Stimulated activated CD8-positive, alpha-beta memory T cell treated with anti-CD3 and anti-CD28 coated beads, Interleukin-15, amount 100 ng/mL, for 4 hours (primary cell): Measurements from ENCODE around the gene RPP40.

Experiments
- DNase-seq, 2 donors: peaks; one replicate each; pipeline ENCODE4 v3.0.0-alpha.2; 2020; ENCODE audit warnings: low read depth in 2 of 2

The RPP40 gene

DNA sequence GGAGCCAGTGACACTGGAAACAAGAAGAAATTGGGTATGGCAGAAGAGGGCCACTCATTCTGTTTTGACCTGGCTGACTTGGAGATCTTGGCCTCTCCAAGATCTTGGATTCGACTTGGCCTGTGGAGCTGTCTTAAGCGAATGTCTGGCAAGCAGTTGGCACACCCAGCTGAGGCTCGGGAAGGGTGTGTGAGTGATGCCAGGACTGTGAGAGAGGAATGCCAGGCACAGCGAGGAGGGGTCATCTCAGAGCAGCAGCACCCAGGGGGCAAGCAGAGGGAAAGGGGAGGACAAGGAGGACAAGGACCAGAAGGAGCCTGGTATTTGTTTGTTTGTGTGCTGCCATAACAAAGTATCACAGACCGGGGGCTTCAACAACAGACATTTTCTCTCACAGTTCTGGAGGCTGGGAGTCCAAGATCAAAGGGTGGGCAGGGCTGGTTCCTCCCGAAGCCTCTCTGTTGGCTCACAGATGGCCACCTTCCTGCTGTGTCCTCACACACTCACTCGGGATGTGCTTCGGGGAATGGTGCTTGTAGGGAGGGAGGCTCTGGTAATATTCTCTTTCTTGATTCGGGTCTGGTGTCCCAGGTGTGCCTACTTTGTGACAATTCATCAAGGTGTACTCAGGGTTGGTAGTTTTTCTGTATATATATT lies 33.0 kb downstream of the RPP40 start:
- DNase-seq = no peak

DNA sequence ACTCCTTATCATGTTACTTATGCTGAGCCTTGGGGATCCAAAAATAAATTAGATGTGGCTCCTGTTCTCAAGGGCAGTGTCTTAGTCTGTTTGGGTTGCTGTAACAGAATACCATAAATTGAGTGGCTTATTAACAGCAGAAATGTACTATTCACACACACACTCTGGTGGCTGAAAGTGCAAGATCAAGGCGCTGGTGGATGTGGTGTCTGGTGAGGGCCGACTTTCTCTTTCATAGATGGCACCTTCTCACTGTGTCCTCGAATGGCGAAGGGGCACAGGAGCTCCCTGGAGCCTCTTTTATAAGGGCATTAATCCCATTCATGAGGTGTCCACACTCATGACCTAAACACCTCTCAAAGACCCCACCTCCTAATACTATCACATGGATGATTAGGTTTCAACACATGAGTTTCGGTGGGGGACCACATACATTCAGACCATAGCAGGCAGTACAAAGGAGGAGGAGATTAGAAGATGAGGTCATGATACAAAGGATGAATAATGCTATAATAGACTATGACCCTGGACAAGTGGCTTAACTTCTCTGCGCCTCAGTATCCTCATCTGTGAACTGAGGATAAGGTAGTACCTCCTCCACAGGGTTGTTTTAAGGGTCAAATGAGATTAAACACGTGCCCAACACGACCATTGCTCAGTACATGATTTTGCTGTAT lies 34.1 kb downstream of the RPP40 start:
- no peak for DNase-seq

DNA sequence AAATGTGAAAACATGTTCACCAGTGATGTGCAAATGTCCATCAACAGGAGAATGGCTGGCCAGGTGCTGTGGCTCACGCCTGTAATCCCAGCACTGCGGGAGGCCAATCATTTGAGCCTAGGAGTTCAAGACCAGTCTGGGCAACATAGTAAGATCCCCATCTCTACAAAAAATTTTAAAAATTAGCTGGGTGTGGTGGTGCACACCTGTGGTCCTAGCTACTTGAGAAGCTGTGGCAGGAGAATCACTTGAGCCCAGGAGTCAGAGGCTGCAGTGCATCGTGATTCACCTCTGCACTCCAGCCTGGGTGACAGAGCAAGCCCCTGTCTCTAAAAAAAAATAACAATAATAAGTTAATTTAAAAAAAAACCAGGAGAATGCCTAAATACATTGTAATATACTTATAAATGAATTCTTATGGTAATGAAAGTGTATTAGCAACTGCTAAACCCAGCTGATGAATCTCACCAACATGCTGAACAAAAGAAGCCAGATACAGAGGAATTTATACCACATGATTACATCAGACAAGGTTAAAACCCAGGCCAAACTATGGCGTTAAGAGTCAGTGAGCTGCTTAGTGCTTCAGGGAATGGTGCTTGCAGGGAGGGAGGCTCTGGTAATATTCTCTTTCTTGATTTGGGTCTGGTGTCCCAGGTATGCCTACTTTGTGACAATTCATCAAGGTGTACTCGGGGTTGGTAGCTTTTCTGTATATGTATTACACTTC lies 36.4 kb downstream of the RPP40 start:
- no peak for DNase-seq

DNA sequence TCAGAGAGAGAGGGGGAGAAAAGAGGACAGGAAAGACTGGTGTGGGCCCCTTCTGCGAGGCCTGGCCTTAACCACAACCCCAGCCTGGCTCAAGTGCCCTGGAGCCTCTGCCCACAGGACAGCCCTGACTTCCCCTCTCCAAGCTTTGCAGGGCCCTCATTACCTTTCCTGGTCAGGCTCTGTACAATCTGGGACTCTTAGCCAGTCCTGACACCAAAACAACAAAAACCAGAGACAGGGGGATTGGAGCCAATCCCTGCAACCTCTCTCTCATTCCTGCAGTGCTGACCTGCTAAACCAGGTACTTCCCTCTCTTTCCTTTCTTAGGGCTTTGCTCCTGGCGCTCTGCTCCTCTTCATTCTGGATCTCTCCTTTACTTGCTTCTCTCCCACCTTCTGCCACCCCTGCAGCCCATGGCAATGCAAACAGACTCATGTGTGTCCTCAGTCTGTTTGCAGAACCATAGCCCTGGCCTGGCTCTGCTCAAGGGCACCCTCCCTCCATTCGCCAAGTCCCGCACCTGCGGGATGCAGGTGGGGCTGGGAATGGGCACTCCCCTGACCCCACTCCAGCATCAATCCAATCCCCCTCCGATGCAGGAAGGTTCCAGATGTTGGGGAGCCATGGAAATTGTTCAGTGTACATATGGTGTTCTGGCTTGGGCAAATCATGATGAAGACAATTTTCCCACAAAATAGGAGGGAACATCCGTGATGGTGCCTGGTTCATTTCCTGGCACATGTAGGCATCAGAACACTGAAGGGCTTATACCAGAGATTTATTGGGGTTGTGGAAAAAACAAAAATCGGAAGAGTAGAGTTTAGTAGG lies 38.1 kb downstream of the RPP40 start:
- DNase-seq = no peak

DNA sequence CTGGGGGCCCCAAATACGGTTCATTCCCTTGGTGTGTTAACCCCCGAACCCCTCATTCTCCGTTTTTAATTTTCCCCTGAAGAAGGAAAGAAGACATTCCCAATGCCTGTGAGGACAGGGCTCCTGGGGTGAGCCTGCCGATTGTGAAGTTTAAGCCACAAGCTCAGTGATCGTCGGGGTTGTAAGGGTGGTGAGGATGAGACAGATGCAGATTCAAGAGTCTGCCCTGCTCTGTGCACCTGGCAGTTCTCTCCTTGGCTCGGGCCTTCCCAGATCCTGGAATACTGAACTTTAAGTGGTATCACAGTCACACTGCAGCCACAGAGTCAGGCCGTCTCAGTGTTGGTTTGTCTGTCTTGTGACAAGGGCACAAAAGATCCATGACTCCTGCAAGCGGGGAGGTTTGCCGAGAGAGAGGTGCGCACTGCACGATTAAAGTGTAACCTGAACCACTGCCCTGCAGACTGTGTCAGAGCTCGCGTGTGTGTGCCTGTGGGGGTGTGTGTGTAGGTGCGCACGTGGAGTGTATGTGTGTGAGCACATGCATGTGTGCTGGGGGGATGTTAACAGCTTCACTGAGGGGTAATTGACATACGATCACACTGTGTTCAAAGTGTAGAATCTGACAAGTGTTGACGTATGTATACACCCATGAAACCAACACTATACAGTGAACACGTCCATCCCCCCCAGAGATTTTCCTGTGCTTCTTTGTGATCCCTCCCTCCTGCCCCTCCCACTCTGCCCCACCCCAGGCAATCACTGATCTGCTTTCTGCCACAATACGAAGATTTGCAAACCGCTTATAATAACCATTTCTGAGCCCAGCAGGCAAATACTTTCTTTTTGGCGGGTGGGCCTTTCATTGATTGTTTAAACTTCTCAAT lies 38.9 kb downstream of the RPP40 start:
- no peak for DNase-seq

DNA sequence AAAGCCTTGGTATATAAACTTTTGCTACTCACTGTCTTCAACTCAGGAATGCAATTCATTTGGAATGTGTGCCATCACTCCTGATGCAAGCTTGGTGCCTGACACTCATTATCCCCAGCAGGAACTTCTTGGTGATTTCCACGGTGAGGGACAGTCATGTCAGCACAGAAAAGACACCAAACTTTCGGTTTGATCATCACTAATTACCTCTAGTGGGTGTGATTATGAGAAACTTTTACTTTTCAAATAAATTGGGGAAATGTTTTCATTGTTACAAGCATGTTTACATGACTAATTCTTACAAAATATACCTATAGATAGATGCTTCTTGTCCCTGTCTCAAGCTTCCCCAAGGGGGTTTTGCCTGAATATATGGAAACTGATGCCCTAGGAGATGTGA lies 40.9 kb downstream of the RPP40 start:
- no peak for DNase-seq

DNA sequence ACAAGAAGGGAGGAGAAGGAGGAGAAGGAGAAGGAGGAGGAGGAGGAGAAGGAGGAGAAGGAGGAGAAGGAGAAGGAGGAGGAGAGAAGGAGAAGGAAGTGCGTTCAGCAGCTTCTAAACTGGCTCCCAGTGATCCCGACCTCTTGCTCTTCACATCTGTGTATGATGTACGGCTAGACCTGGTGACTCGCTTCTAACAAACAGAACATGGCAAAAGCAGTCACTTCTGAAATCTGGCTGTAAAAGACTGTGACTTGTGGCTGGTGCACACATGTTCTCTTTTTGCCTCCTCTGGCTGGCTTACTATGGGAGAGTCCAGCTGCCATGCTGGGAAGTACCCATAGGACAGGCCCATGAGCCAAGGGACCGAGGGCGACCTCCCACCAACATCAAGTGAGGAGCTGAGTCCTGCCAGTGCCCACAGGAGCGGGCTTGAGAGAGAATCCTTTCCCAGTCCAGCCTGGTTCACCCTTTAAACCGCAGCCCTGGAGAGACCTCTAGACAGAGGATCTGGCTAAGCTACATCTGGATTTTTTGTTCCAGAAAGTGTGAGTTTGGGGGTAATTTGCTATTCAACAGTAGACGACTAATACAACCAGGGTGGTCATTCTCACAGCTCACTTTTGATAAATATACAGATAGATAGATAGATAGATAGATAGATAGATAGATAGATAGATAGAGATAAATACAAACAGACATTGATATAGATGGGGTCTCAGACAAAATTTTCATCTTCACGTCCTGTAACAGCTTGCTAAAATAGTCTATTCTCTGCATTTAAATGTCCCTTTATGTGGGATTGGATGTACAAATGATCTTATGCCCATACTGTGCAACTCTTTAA lies 42.3 kb downstream of the RPP40 start:
- DNase-seq = no peak

DNA sequence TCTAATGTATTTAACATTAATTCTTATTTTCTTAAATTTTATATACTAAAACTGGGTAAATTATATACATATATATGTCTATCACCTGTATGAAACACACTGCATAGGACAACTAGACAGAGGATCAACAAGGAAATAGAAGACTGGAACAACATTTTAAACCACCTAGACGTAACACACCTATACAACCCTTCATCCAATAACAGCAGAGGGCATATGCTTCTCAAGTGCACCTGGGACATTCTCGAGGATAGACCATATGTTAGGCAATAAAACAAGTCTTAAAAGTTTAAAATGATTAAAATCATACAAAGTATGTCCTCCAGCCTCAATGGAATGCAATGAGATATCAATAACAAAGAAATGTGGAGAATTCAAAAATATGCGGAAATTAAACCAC lies 45.2 kb downstream of the RPP40 start:
- no peak for DNase-seq

DNA sequence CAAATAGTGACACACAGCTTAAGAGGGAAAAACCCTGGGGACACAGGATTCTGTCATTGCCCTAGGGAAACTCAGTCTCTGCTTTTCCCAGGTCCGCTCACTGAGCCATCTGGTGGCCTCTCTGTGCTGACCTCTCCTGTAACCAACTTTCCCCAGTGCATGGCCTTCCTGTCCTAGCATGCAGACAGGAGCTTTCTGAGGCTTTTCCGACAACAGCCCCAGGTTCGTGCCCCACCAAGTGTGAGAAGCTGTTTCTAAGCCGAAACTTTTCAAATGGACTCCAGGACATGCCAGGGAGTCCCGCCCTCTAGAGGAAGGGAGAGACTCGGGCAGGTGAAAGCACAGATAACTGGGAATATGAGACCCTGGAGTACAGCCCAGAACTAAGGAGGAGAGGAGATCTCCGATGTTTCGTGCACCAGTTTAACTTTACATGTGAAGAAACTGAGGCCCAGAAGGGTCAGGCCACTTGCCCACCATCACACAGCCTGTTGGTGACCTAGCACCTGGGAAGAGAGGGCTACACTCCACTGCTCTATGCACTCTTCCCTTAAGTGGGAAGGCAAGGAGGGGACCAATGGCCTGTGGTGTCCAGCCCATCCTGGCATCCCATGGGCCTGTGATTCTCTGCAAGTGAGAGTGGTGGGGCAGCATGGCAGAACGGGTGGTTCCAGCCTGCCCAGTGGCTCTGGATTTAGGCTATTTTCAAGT lies 46.2 kb downstream of the RPP40 start:
- DNase-seq = no peak

DNA sequence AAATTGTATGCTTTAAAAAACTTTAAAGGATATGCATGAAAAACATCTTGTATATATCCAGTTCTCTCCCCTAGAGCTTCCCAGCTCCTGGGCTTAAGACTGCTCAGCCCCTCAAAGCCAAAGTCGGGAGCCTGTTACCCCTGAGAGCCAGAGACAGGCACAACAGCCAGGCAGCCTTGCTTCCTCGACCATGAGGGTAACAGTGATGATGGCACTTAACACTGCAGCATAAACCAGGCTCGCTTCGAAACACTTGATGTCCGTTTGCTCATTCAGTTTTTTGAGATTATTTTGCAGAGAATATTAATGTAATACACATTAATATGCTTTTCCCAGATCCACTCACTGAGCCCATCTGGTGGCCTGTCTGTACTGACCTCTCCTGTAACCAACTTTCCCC lies 47.2 kb downstream of the RPP40 start:
- DNase-seq = no peak

DNA sequence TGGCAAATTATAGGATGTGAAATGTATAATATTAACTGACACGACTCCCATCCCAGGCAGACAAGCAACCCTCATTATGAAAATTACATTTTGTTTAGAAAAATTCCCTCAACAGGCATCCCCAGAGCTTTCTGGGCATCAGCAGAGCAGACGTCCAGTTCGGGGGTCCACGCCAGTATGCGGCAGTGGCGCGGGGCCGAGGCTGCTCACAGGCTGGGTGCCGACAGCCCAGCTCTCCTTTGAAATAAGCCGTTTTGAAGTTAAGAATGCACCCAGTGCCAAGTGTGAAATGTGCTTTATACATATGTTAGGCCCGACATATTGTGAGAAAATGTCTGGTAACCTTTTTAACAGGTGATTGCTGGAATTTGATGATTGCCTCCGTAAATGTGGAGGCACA lies 50.4 kb downstream of the RPP40 start:
- no peak for DNase-seq

DNA sequence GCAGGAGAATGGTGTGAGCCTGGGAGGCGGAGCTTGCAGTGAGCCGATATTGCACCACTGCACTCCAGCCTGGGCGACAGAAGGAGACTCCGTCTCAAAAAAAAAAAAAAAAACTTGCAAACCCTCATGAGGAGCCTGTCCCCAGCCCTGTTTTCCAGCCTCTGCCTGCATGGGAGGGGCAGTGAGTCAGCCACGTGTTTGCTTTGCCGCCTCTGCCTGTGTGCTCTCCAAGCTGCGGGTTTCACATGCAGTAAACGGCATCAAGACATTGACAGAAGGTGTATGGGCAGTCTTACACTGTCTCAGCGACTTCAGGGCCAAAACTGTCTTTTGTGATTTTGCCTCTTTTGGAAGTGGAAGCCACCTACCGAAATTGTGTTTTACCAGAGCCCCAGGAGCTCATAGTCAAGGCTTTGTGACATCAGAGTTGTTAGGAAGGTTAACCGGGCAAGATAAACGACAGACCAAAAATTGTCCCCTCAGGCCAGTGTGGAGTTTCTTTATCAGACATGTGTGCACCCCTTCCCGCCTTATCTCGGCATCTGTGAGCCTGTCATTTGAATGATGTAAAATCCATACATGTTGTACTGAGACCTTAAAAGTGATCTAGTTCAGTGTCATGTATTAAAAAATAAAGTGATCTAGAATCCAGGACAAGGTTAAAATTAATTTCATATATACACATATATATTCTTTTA lies 52.9 kb downstream of the RPP40 start:
- DNase-seq = no peak

DNA sequence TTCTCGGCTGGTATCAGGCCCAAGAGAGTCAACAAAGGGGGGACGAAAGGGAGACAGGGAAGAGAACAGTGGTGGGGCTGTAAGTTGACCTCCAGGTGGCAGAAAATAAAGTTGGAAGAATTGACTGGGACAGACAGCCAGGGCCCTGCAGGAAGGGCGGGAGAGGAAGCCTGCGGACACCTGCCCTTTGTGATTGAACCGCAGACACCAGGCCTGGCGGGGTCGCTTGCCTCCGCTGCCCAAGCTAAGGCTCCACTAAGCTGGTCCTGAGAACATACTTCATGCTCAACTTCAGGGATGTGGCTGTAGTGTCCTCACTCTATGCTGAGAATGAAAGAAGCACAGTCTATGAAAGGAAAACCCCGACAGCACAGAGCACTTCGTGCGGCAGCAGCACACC lies 53.8 kb downstream of the RPP40 start:
- no peak for DNase-seq

DNA sequence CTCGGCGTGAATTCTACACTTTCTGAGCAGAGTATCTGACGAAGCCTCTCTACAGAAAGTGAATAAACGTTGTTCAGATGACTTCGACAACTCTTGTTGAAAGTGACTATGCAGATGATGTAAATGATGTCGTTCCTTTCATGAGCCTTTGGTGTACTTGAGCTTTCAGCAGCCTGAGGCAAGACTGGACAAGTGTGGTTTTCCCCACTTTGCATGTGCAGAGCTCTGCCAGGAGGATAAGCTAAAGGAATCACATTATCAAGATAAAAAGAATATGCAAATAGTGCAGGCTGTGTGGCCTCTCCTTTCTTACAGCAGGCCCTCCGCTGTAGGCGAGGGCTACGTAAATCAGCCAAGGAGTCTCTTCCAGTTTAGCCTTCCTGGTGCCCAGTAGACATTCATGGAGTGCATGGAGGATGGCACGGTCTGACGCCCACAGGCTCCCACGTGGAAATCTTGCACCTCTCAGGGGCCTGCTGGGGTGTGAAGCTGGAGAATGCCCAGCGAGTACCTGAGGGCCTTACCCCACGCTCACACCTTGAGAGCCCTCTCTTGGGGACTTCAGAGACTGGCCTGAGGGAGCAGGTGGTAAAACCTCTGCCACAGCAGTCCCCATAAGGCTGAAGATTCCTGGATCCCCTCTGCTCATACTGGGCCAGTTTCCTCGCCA lies 54.9 kb downstream of the RPP40 start:
- DNase-seq = no peak

DNA sequence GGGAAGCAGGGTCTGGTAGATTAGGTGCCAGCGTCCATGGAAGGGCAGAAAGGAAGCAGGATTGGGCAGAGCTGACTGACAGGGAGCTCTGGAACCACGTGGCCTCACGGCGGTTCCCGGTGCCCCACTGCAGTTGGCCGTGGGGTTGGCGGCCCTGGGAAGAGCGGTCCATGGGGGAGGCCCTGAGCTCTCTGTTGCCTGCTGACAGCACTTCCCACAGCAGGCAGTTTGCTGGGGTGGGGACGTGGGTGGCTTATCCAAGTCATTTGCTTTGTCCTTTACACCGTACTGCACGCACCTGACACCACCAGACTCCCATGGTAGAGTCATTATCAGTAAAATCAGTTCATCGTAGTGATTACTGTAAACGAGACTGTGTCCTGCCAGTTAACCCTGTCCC lies 56.1 kb downstream of the RPP40 start:
- DNase-seq = no peak

DNA sequence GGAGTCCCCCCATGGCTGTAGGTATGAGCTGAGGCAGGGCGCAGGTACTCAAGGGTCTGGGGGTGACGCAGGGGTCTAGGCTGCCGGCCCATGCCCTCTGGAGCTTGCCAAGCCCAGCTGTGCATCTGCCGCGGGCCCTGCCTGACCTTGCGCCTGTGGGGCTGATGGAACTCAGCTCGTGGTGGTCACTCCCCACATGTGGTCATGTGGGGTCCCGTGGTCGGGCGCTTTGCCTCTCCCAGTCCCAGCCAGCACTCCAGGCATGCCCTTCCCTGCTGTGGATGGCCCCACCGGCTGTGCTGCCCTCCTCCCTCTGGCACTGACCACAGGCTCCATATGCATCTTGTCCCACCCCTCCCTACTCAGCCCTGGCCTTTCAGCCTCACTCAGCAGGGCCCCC lies 57.3 kb downstream of the RPP40 start:
- DNase-seq = no peak
